Measurements from ENCODE around the gene ARMH2. TPM values are rescaled to one million over a fixed set of nuclear protein-coding genes. Genes with fewer than 3 reads are reported as not detected.

The ARMH2 gene
- total RNA-seq, 1 experiment from 2014 or later, result not detected

DNA sequence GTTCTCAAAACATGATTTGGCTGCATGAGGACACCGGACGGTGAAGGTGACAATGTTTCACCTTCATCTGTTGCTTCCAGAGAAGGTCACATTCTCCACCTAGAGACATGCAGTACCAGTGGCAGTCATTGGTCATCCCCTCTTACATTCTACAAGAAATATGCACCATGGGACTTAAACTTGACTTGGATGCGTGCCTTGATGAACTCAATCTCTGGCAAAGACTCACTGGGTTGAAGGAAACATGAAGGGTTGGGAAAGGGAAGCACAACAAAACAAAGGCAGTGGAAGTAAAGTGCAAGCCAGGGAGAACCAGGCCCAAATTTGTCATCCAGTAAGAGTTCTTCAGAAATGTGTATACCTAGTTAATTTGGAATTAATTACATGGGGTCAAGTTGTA lies 39.4 kb upstream of the ARMH2 start:
- Histone ChIP-seq H2BK120ac (ENCODE audit: low read depth, low read length, poor library complexity, severe bottlenecking) (no peak overlapping the region), H2AK5ac (ENCODE audit: insufficient read length, low read length) (no peak overlapping the region), H4K8ac (replicated peaks; ENCODE audit: insufficient read length, low read depth, low read length) (no peak overlapping the region), H3K27ac (ENCODE audit: insufficient read length, low read depth, low read length) (no peak overlapping the region), H3K79me1 (ENCODE audit: insufficient read depth, low read depth, low read length, poor library complexity, severe bottlenecking) (no peaks in the 10 kb centered on the region), H3K14ac (ENCODE audit: insufficient read depth, low read length) (no peak overlapping the region), H2BK12ac (ENCODE audit: insufficient read length, low read depth, low read length) (no peak overlapping the region), H3T11ph (ENCODE audit: low read length) (no peak overlapping the region), H3K56ac (ENCODE audit: insufficient read length, low read depth, low read length) (no peak overlapping the region), H3K4me1 (ENCODE audit: insufficient read depth, low read length) (no peaks in the 10 kb centered on the region), H4K20me1 (ENCODE audit: control insufficient read depth, insufficient read depth, insufficient read length) (no peaks in the 10 kb centered on the region), H3K9me3 (ENCODE audit: control insufficient read depth, low read depth, low read length) (no peaks in the 10 kb centered on the region), H3K9ac (ENCODE audit: extremely low read depth, insufficient read length, low read length) (no peak overlapping the region), H3K4me2 (ENCODE audit: insufficient read depth, insufficient read length, low read length) (no peak overlapping the region), H2AFZ (ENCODE audit: low read length) (no peak overlapping the region), H3K79me2 (ENCODE audit: insufficient read depth, low read length) (no peaks in the 10 kb centered on the region), H3K23ac (ENCODE audit: insufficient read length, low read depth, low read length) (no peak overlapping the region), H3K4ac (ENCODE audit: low read depth, low read length) (no peak overlapping the region), H2BK20ac (ENCODE audit: low read depth, low read length, poor library complexity, severe bottlenecking) (no peak overlapping the region), H2BK15ac (ENCODE audit: low read depth, low read length) (no peak overlapping the region), H3K23me2 (ENCODE audit: insufficient read length, low read depth, low read length, poor library complexity, severe bottlenecking) (no peaks in the 10 kb centered on the region), H4K91ac (ENCODE audit: insufficient read length, low read depth, low read length) (no peak overlapping the region), H2BK5ac (ENCODE audit: insufficient read length, low read length) (no peak overlapping the region), H4K5ac (ENCODE audit: insufficient read length, low read depth, low read length) (no peak overlapping the region), H3K18ac (ENCODE audit: insufficient read length, low read depth, low read length) (no peak overlapping the region), H3K27me3 (ENCODE audit: insufficient read depth, low read length) (no peaks in the 10 kb centered on the region)
- Mint-ChIP-seq H3K36me3 (ENCODE audit: insufficient read depth in 1 of 3, low read depth in 3 of 3) (peaks cover 3 to 5% (median 4%) of the 10 kb centered on the region in 3 experiments; a peak in 4 of 7 replicates), H3K4me3 (no peak overlapping the region), H3K27me3 (ENCODE audit: low read depth) (no peaks in the 10 kb centered on the region), H3K4me1 (peaks cover 0 to 5% of the 10 kb centered on the region in 2 experiments; a peak in 2 of 4 replicates), H3K27ac (0 out of 7 replicates have a peak overlapping the region, but pooled peaks of 1 of the 3 experiments have one; percentile 0), H3K9me3 (no peaks in the 10 kb centered on the region)
- no peak for DNase-seq
- no CpG with 5 or more reads among the region's 3 CpGs for WGBS (ENCODE audit: extremely low coverage, insufficient read length, low lambda C conversion rate)
- TF ChIP-seq, protein P1, sequence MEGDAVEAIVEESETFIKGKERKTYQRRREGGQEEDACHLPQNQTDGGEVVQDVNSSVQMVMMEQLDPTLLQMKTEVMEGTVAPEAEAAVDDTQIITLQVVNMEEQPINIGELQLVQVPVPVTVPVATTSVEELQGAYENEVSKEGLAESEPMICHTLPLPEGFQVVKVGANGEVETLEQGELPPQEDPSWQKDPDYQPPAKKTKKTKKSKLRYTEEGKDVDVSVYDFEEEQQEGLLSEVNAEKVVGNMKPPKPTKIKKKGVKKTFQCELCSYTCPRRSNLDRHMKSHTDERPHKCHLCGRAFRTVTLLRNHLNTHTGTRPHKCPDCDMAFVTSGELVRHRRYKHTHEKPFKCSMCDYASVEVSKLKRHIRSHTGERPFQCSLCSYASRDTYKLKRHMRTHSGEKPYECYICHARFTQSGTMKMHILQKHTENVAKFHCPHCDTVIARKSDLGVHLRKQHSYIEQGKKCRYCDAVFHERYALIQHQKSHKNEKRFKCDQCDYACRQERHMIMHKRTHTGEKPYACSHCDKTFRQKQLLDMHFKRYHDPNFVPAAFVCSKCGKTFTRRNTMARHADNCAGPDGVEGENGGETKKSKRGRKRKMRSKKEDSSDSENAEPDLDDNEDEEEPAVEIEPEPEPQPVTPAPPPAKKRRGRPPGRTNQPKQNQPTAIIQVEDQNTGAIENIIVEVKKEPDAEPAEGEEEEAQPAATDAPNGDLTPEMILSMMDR (conservative IDR thresholded peaks at IDR 0.05), result no peak
